ENCODE data around the gene DELE1.

DNA sequence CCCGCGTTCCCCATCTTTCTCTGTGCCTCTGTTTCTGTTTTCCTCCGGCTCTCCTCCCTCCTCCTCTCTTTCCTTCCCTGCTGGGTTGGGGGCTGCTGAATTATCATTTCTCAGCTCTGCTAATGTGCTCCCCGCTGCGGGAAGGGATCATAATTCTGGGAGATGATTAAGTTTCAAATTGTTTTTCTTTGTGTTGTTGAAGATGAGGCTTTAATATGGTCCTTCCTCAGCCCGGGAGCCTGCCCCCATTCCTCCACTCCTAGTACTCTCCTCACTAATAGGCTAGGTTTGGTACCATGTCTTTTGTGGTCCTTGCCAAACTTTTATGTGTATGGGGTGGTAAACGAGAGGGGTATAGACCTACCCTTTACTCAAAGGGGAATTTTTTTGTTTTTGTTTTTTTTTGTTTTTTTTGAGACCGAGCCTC, 39.8 kb upstream of the DELE1 start:
- TF ChIP-seq CTCF (IDR thresholded peaks at IDR 0.05), result no peak
- no peak for TF ChIP-seq POLR2A (IDR thresholded peaks at IDR 0.05)

Measured in sigmoid colon (tissue), 3 donors.